Effector memory CD4-positive, alpha-beta T cell (primary cell): ENCODE measurements around the gene PCNX3.

Experiments
- DNase-seq, 3 donors: peaks; one replicate each; pipeline ENCODE4 v3.0.0-alpha.2; 2020
- H3K27ac ChIP-seq: 2 replicates; pipeline ENCODE4 v1.7.0; 2013; ENCODE audit warnings: mild to moderate bottlenecking, low read length, moderate library complexity; ENCODE audit not compliant: insufficient read depth, poor library complexity, severe bottlenecking
- H3K27me3 ChIP-seq: replicated peaks from 2 replicates; pipeline ENCODE4 v1.7.0; 2013; ENCODE audit warnings: mild to moderate bottlenecking, low read length; ENCODE audit not compliant: insufficient read depth, control insufficient read depth, poor library complexity, severe bottlenecking
- H3K36me3 ChIP-seq: 2 replicates; pipeline ENCODE4 v1.7.0; 2013; ENCODE audit warnings: mild to moderate bottlenecking, low read length, moderate library complexity; ENCODE audit not compliant: control insufficient read depth, insufficient read depth
- H3K4me1 ChIP-seq: 2 replicates; pipeline ENCODE4 v1.7.0; 2013; ENCODE audit warnings: low read length, mild to moderate bottlenecking; ENCODE audit not compliant: control insufficient read depth, insufficient read depth, poor library complexity, severe bottlenecking
- H3K4me3 ChIP-seq: 2 replicates; pipeline ENCODE4 v1.7.0; 2013; ENCODE audit warnings: low read length, low read depth, mild to moderate bottlenecking; ENCODE audit not compliant: insufficient read depth, poor library complexity, severe bottlenecking
- H3K9me3 ChIP-seq: 2 replicates; pipeline ENCODE4 v1.7.0; 2013; ENCODE audit warnings: mild to moderate bottlenecking, low read length, moderate library complexity; ENCODE audit not compliant: control insufficient read depth

PCNX3 gene

DNA sequence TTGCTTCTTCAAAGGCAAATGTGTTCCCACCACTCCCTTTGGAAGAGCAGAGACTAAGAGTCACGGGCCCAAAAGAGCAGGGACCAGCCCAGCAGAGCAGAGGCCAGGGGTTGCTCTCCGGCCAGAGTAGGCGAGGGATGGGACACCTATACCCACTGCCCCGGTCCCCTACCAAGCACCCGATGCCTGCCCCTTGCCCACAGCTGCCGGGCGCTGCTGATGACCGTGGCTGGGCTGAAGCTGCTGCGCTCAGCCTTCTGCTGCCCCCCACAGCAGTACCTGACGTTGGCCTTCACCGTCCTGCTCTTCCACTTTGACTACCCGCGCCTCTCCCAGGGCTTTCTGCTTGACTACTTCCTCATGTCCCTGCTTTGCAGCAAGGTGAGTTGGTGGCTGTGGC, 11.6 kb downstream of the PCNX3 start:
- DNase-seq = no peak
- Histone ChIP-seq H3K4me3 (no peak overlapping the region), H3K36me3 (peaks cover 78% of the 10 kb centered on the region), H3K27ac (no peak overlapping the region), H3K4me1 (no peaks in the 10 kb centered on the region), H3K27me3 (no peaks in the 10 kb centered on the region), H3K9me3 (no peaks in the 10 kb centered on the region)

DNA sequence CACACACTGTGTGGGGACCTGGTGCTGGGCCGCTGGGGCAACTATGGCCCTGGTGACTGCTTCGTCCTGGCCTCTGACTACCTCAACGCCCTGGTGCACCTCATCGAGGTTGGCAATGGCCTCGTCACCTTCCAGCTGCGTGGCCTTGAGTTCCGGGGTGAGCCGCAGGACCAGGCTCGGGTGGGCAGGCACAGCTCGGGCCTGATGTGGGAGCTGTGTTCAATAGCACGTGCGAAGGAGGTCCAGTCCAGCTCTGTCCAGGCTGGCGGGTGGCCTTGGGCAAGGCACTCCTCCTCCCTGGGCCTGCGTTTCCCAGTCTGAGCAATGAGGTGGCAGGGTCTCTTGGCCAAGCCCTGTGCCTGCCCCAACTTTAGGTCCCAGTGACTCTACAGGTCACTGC, 14.0 kb downstream of the PCNX3 start:
- no peaks in the 10 kb centered on the region for H3K27me3 ChIP-seq
- peaks cover 69% of the 10 kb centered on the region for H3K36me3 ChIP-seq
- H3K9me3 ChIP-seq = no peaks in the 10 kb centered on the region
- H3K4me3 ChIP-seq = no peak overlapping the region
- peaks cover 11% of the 10 kb centered on the region for H3K4me1 ChIP-seq
- no peak for DNase-seq
- H3K27ac ChIP-seq = no peak overlapping the region

DNA sequence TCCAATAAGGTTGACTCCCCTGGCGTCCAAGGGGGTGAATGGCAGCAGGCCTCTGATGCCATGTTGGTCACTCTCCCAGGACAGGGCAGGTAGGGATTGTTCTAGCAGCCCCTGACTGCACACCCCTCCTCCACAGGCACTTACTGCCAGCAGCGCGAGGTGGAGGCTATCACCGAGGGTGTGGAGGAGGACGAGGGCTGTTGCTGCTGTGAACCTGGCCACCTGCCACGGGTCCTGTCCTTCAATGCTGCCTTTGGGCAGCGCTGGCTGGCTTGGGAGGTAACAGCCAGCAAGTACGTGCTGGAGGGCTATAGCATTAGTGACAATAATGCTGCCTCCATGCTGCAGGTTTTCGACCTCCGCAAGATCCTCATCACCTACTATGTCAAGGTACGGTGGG, 14.6 kb downstream of the PCNX3 start:
- Histone ChIP-seq H3K27ac (no peak overlapping the region), H3K9me3 (no peaks in the 10 kb centered on the region), H3K4me3 (no peak overlapping the region), H3K4me1 (peaks cover 11% of the 10 kb centered on the region), H3K36me3 (peaks cover 69% of the 10 kb centered on the region), H3K27me3 (no peaks in the 10 kb centered on the region)
- no peak for DNase-seq

DNA sequence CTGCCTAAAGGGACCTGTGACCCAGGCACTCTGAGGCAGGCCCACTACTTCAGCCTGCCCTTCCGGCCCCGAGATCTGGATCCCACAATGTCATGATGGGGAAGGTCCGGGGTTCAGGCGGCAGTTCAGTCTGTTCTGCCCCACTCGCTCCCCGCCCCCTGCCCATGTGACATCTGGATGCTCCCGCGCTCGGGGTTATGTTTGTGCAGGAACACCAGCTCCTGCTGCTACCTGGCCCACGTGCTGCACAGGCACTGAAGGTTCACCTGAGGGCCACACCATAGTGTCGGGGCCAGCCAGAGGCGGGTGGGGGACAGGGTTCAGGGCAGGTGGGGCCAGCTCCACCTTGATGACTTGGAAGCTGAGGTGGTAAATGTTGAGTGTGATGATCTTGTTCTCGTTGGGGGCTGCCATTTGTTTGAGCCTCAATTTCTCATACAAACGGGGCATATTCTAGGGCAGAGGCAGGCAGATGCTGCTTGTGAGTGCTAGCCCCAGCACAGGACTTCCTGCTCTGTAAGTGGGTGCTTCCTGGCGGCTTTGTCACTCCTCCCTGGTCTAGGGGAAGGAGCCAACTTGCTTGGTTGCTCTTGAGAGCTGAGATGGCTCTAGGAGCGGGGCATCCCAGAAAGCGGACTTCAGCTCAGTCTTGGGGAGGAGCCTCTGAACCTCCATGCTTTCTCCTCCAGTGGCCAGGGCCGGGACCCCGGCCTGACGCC, 18.0 kb downstream of the PCNX3 start:
- DNase-seq = no peak
- peaks cover 56% of the 10 kb centered on the region for H3K36me3 ChIP-seq
- no peak overlapping the region for H3K4me3 ChIP-seq
- H3K9me3 ChIP-seq = no peaks in the 10 kb centered on the region
- H3K27ac ChIP-seq = no peak overlapping the region
- H3K4me1 ChIP-seq = peaks cover 20% of the 10 kb centered on the region
- H3K27me3 ChIP-seq = no peaks in the 10 kb centered on the region

DNA sequence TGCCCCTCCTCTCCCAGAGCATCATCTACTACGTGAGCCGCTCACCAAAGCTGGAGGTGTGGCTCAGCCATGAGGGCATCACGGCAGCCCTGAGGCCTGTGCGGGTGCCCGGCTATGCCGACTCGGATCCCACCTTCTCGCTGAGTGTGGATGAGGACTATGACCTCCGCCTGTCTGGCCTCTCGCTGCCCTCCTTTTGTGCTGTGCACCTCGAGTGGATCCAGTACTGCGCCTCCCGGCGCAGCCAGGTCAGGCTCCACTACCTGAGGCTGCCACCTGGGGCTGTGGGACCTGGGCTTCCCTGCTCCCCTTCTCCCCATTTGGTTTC, 18.5 kb downstream of the PCNX3 start:
- Histone ChIP-seq H3K27me3 (no peaks in the 10 kb centered on the region), H3K27ac (no peak overlapping the region), H3K9me3 (no peaks in the 10 kb centered on the region), H3K36me3 (peaks cover 51% of the 10 kb centered on the region), H3K4me3 (no peak overlapping the region), H3K4me1 (peaks cover 25% of the 10 kb centered on the region)
- no peak for DNase-seq

DNA sequence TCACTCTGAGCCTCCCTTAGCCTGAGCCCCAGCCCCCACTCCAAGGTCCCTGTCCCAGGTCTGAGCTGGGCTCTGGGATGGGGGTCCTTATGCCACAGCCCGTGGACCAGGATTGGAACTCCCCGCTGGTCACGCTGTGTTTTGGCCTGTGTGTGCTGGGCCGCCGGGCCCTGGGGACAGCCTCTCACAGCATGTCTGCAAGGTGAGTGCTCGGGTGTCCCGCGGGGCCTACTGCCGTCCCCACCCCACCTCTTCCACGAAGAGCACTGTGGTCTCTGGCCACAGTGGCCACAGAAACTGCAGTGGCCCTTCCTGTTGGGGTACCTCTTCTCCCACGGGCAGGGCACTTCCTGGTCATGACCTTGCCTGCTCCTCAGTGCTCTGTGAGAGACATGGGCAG, 18.9 kb downstream of the PCNX3 start:
- H3K36me3 ChIP-seq = peaks cover 47% of the 10 kb centered on the region
- peaks cover 29% of the 10 kb centered on the region for H3K4me1 ChIP-seq
- H3K4me3 ChIP-seq = no peak overlapping the region
- no peak for DNase-seq
- H3K27me3 ChIP-seq = no peaks in the 10 kb centered on the region
- no peaks in the 10 kb centered on the region for H3K9me3 ChIP-seq
- no peak overlapping the region for H3K27ac ChIP-seq

DNA sequence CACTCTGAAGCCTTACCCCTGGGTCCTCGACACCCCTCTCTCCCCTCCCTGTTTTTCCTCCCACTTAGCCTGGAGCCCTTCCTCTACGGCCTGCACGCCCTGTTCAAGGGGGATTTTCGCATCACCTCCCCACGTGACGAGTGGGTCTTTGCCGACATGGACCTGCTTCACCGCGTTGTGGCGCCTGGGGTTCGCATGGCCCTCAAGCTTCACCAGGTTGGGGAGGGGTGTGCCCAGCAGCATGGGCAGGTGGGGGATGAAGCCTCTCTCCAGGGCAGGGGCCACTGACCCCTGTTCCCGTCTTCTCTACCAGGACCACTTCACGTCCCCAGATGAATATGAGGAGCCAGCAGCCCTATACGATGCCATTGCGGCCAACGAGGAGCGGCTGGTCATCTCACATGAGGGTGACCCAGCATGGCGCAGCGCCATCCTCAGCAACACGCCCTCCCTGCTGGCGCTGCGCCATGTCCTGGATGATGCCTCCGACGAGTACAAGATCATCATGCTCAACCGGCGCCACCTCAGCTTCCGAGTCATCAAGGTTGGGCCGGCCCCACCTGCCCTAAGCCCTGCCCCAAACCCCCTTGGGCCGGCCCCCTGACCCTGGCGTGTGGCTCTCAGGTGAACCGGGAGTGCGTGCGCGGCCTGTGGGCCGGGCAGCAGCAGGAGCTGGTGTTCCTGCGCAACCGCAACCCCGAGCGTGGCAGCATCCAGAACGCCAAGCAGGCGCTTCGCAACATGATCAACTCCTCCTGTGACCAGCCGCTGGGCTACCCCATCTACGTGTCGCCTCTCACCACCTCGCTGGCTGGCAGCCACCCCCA, 19.5 kb downstream of the PCNX3 start:
- DNase-seq = no peak
- Histone ChIP-seq H3K4me1 (peaks cover 36% of the 10 kb centered on the region), H3K36me3 (peaks cover 41% of the 10 kb centered on the region), H3K27me3 (no peaks in the 10 kb centered on the region), H3K4me3 (no peak overlapping the region), H3K9me3 (no peaks in the 10 kb centered on the region), H3K27ac (no peak overlapping the region)

DNA sequence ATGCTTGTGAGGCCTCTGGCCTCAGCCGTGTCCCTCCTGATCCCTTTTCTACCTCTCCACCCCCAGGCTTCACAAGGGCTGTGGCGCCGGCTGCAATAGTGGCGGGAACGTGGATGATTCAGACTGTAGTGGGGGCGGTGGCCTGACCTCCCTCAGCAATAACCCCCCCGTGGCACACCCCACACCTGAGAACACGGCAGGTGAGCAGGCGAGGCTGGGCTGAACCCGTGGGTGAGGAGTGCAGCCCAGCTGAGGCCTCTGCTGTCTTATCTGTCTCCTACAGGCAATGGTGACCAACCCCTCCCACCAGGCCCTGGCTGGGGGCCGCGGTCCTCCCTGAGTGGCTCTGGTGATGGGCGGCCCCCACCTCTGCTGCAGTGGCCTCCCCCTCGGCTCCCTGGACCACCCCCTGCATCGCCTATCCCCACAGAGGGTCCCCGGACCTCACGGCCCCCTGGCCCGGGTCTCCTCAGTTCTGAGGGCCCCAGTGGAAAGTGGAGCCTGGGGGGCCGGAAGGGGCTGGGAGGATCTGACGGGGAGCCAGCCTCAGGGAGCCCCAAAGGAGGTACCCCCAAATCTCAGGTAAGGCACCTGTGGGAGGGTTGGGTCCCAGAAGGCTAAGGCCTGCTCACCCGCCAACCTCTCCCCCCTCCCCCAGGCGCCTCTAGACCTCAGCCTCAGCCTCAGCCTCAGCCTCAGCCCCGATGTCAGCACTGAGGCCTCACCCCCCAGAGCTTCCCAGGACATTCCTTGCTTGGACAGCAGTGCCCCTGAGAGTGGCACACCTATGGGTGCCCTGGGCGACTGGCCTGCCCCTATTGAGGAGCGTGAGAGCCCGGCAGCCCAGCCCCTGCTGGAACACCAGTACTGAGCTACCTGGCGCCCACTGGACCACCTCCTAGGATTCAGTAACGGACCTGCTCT, 20.8 kb downstream of the PCNX3 start:
- no peak for DNase-seq
- peaks cover 48% of the 10 kb centered on the region for H3K4me1 ChIP-seq
- H3K36me3 ChIP-seq = peaks cover 28% of the 10 kb centered on the region
- no peaks in the 10 kb centered on the region for H3K27me3 ChIP-seq
- H3K9me3 ChIP-seq = no peaks in the 10 kb centered on the region
- no peak overlapping the region for H3K4me3 ChIP-seq
- H3K27ac ChIP-seq = no peak overlapping the region

DNA sequence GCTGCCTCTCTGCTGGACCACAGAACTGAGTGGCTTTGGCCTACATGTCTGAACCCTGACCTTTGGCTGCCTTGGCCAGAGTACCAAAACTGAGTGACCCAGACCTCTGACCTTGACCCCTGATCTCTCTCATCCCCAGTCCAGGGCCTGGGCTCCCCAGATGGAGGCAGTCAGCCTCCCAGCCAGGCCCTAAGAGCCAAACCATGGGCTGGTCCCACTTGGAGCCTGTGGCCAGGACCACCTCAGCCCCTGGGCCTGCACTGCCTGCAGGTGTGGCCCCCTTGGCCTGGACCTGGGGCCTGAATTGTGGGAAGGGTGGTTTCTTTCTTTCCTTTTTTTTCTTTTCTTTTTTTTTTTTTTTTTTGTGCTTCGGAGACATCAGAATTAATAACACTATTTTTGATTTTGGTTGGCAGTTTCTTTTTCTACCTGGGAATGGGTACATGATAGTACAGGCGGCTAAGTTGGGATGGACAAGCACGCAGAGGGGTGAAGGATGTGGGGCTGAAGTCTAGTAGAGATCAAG, 21.5 kb downstream of the PCNX3 start:
- H3K36me3 ChIP-seq = peaks cover 34% of the 10 kb centered on the region
- H3K4me1 ChIP-seq = peaks cover 55% of the 10 kb centered on the region
- H3K27ac ChIP-seq = peak overlapping the region; percentile 92
- no peaks in the 10 kb centered on the region for H3K27me3 ChIP-seq
- DNase-seq = no peak
- no peaks in the 10 kb centered on the region for H3K9me3 ChIP-seq
- H3K4me3 ChIP-seq = no peak overlapping the region
